Spleen (tissue), 7 donors: ENCODE results near the gene RNF152.

ENCODE experiments used
- CTCF ChIP-seq, 11 experiments: fragments of 200-600 bp in 7 of 11; fragments of 450-650 bp in 4 of 11; sonication (generic) in 4 of 11; IDR thresholded peaks in 8 of 11; conservative IDR thresholded peaks in 3 of 11; 1 replicate in 7 of 11; 2 replicates in 4 of 11; pipeline versions ENCODE4 v1.4.0 to v1.8.0; 2016 to 2021; ENCODE audit warnings: antibody characterized with exemption in 11 of 11, inconsistent platforms in 4 of 11, mild to moderate bottlenecking in 1 of 11
- POLR2AphosphoS5 ChIP-seq, 3 donors: sonication (generic); formaldehyde crosslinking; IDR thresholded peaks; one replicate each; pipeline ENCODE4 v1.5.1; 2017; ENCODE audit warnings: antibody characterized with exemption in 3 of 3
- donor health status: DM: no; HTN: no; CAD: no; lungs with moderate emphysema.
- donor health status: DM: no; HTN: no; CAD: no.
- donor health status: DM: no; HTN: no; CAD: no.

GRCh38 chr18:61910101-61910500 is 17.3 kb upstream of the RNF152 start:
- TF ChIP-seq CTCF (IDR thresholded peaks at IDR 0.05 in 8 of 11, conservative IDR thresholded peaks at IDR 0.05 in 3 of 11) (no peak), POLR2AphosphoS5 (IDR thresholded peaks at IDR 0.05) (no peak)
